Heart right ventricle (tissue), 16 donors: ENCODE results near the gene PPT2. TPM values are rescaled to one million over a fixed set of nuclear protein-coding genes. Genes with fewer than 3 reads are reported as not detected.

Source experiments
- ATAC-seq, 8 donors: fragments of 200-7000 bp; cut with Tn5 transposase; one replicate each; pipeline ENCODE4 v1.9.1; 2020; ENCODE audit warnings: mild to moderate bottlenecking in 8 of 8, moderate library complexity in 8 of 8, moderate number of reproducible peaks in 1 of 8
- DNase-seq, 2 donors: peaks; one replicate each; pipeline ENCODE4 v3.0.0-alpha.2; 2020
- H3K27ac ChIP-seq, 10 donors: fragments of 200-600 bp; sonication (generic) in 2 of 10; one replicate each; pipeline versions ENCODE4 v1.5.0 to v1.8.0; 2020 to 2022; ENCODE audit warnings: mild to moderate bottlenecking in 3 of 10
- H3K27me3 ChIP-seq, 7 donors: fragments of 200-600 bp; one replicate each; pipeline ENCODE4 v1.8.0; 2021 to 2022; ENCODE audit warnings: mild to moderate bottlenecking in 2 of 7
- H3K36me3 ChIP-seq, 9 donors: fragments of 200-600 bp; sonication (generic) in 1 of 9; one replicate each; pipeline versions ENCODE4 v1.5.0 to v1.8.0; 2020 to 2022; ENCODE audit warnings: mild to moderate bottlenecking in 2 of 9
- H3K4me1 ChIP-seq, 9 donors: fragments of 200-600 bp; sonication (generic) in 1 of 9; one replicate each; pipeline versions ENCODE4 v1.5.0 to v1.8.0; 2020 to 2022; ENCODE audit warnings: mild to moderate bottlenecking in 4 of 9
- H3K4me3 ChIP-seq, 10 donors: fragments of 200-600 bp; sonication (generic) in 2 of 10; one replicate each; pipeline versions ENCODE4 v1.5.0 to v1.8.0; 2020 to 2022; ENCODE audit warnings: mild to moderate bottlenecking in 7 of 10, moderate library complexity in 2 of 10
- H3K9me3 ChIP-seq, 11 donors: fragments of 200-600 bp in 10 of 11; sonication (generic) in 2 of 11; one replicate each; pipeline versions ENCODE4 v1.5.0 to v1.8.0; 2013 to 2022; ENCODE audit warnings: mild to moderate bottlenecking in 2 of 11, control low read depth in 1 of 11, moderate library complexity in 1 of 11
- WGBS, 2 donors: extraction: QIAGEN DNeasy Blood & Tissue Kit; methylation state at CpG; one replicate each; pipeline ENCODE4 v1.1.7; 2013; ENCODE audit warnings: inconsistent platforms in 1 of 2; 5-methylcytosine and 5-hydroxymethylcytosine counted together
- intact Hi-C, 10 donors: fragments of 100-400 bp; cut with DNase I; formaldehyde crosslinking; loops; one replicate each; pipeline versions ENCODE4 v1.11.1 to v1.14.2; 2022
- polyA plus RNA-seq, 2 donors: library from polyadenylated mRNA; stranded (reverse); fragments of 200-250 nt; gene quantifications; one replicate each; pipeline ENCODE4 v1.2.3, GENCODE V29; 2013
- total RNA-seq, 10 donors: library from RNA; stranded (reverse); fragmentation: NEBNext Ultra II Directional in 3 of 10; extraction: Animal tissue kit (Norgen Biotek cat#: 25700) in 3 of 10; gene quantifications; one replicate each; pipeline versions ENCODE4 v1.2.1 to v1.2.4, GENCODE V29; 2021 to 2023
- TF ChIP-seq, protein P1 (sequence below), 9 donors: fragments of 200-600 bp; sonication (generic) in 2 of 9; IDR thresholded peaks; one replicate each; pipeline versions ENCODE4 v1.5.0 to v1.8.0; 2021 to 2022; ENCODE audit warnings: antibody characterized with exemption in 9 of 9, mild to moderate bottlenecking in 5 of 9, moderate library complexity in 1 of 9
- donor health status: Arrhythmogenic right ventricular cardiomyopathy.
- donor health status: ischemic (EF 13 %, LVEDD 7.1; RV severe dilation, severe dysfunction).
- donor health status: healthy with polysubstance abuse.
- donor health status: DM: no; HTN: yes; CAD: no.
- donor health status: DM: no; HTN: no; CAD: no.
- donor health status: ischemic (EF 25% LVEDD 6.9; RV normal size, moderate dysfunction).
- donor health status: ischemic (EF 25% LVEDD 5.7; RV mildly dilated, moderate dysfunction).
- donor health status: healthy.
- donor health status: DM: yes; HTN: yes; CAD: no.
- donor health status: Ischemic cardiomyopathy.
- donor health status: ischemic (EF 35%, LVEDD 5.7; RV mildly dilated, moderate dysfunction).
- donor health status: nonischemic (EF 11% LVEDD 7.7; RV severe dilation, severe dysfunction).
- donor health status: DM: yes; HTN: yes; CAD: no.
- donor health status: PGD.
- donor health status: ischemic (EF 29% LVEDD 5.4; RV normal size, mild dysfunction).
- donor health status: nonischemic (EF 23%, LVEDD 6.1; RV moderate dilation, normal function).

Gene PPT2
- total and polyA plus RNA-seq, 12 donors = 16.8 to 31.8 (median 22.2) TPM

GRCh38 chr6:32171234-32171633 is 17.3 kb downstream of the PPT2 start:
- no peak overlapping the region for H3K27ac ChIP-seq
- H3K4me3 ChIP-seq = no peak overlapping the region
- intact Hi-C loops = loop anchor here in 4 of 10 donors (10.0 kb wide), 2 partner anchors 46 to 1034 kb away; partner anchors contain the start of genes ATF6B (in 3 of the 4), HSD17B8 (in 1 of the 4), RING1 (in 1 of the 4) and RXRB (in 1 of the 4)
- WGBS, 2 donors = 94 to 95% methylated on average over 6 of the region's 6 CpGs
- peaks cover 0 to 29% (median 12%) of the 10 kb centered on the region in 9 donors for H3K4me1 ChIP-seq
- no peak for DNase-seq
- peaks cover 0 to 51% (median 17%) of the 10 kb centered on the region in 9 donors for H3K36me3 ChIP-seq
- TF ChIP-seq, protein P1, sequence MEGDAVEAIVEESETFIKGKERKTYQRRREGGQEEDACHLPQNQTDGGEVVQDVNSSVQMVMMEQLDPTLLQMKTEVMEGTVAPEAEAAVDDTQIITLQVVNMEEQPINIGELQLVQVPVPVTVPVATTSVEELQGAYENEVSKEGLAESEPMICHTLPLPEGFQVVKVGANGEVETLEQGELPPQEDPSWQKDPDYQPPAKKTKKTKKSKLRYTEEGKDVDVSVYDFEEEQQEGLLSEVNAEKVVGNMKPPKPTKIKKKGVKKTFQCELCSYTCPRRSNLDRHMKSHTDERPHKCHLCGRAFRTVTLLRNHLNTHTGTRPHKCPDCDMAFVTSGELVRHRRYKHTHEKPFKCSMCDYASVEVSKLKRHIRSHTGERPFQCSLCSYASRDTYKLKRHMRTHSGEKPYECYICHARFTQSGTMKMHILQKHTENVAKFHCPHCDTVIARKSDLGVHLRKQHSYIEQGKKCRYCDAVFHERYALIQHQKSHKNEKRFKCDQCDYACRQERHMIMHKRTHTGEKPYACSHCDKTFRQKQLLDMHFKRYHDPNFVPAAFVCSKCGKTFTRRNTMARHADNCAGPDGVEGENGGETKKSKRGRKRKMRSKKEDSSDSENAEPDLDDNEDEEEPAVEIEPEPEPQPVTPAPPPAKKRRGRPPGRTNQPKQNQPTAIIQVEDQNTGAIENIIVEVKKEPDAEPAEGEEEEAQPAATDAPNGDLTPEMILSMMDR (IDR thresholded peaks at IDR 0.05) = no peak
- H3K27me3 ChIP-seq = no peaks in the 10 kb centered on the region
- H3K9me3 ChIP-seq = no peaks in the 10 kb centered on the region
- no peak for ATAC-seq

GRCh38 chr6:32173051-32173727 is 19.2 kb downstream of the PPT2 start:
- H3K36me3 ChIP-seq = peaks cover 0 to 31% (median 11%) of the 10 kb centered on the region in 9 donors
- no peak for DNase-seq
- H3K27me3 ChIP-seq = no peaks in the 10 kb centered on the region
- TF ChIP-seq, protein P1 (IDR thresholded peaks at IDR 0.05) = no peak
- WGBS, 2 donors = 78 to 82% methylated on average over 4 of the region's 4 CpGs
- intact Hi-C loops = loop anchor here in 4 of 10 donors (10.0 kb wide), 2 partner anchors 48 to 1032 kb away; partner anchors contain the start of genes ATF6B (in 3 of the 4), HSD17B8 (in 1 of the 4), RING1 (in 1 of the 4) and RXRB (in 1 of the 4)
- no peaks in the 10 kb centered on the region for H3K9me3 ChIP-seq
- H3K27ac ChIP-seq = peak overlapping the region in 1 of 10 donors; percentile 6
- no peak overlapping the region for H3K4me3 ChIP-seq
- peaks cover 0 to 43% (median 23%) of the 10 kb centered on the region in 9 donors for H3K4me1 ChIP-seq
- no peak for ATAC-seq

- TF ChIP-seq, protein P1 (IDR thresholded peaks at IDR 0.05) = no peak
- H3K4me3 ChIP-seq = peak overlapping the region in 2 of 10 donors; percentile 67 to 90
- H3K27ac ChIP-seq = no peak overlapping the region
- ATAC-seq (no peak), DNase-seq (no peak)
- H3K9me3 ChIP-seq = no peaks in the 10 kb centered on the region
- peaks cover 0 to 19% (median 5%) of the 10 kb centered on the region in 9 donors for H3K36me3 ChIP-seq
- peaks cover 2 to 52% (median 32%) of the 10 kb centered on the region in 9 donors for H3K4me1 ChIP-seq
- H3K27me3 ChIP-seq = no peaks in the 10 kb centered on the region
- 75 to 94% methylated on average over 1 of the region's 1 CpG for WGBS, 2 donors
- intact Hi-C loops = loop anchor here in 4 of 10 donors (10.0 kb wide), 2 partner anchors 50 to 1030 kb away; partner anchors contain the start of genes ATF6B (in 3 of the 4), HSD17B8 (in 1 of the 4), RING1 (in 1 of the 4) and RXRB (in 1 of the 4)
Measured at GRCh38 chr6:32174416-32174815, 20.5 kb downstream of the PPT2 start.

GRCh38 chr6:32175322-32175710 is 21.4 kb downstream of the PPT2 start:
- Histone ChIP-seq H3K9me3 (no peaks in the 10 kb centered on the region), H3K27me3 (no peaks in the 10 kb centered on the region), H3K4me3 (peak overlapping the region; percentile 63 to 93 (median 86)), H3K36me3 (peaks cover 0 to 19% (median 5%) of the 10 kb centered on the region in 9 donors), H3K27ac (peak overlapping the region; percentile 70 to 98 (median 94)), H3K4me1 (peaks cover 8 to 61% (median 40%) of the 10 kb centered on the region in 9 donors)
- TF ChIP-seq, protein P1 (IDR thresholded peaks at IDR 0.05) = no peak
- DNase-seq (no peak), ATAC-seq (no peak)
- intact Hi-C loops = loop anchor here in 4 of 10 donors (10.0 kb wide), 2 partner anchors 51 to 1029 kb away; partner anchors contain the start of genes ATF6B (in 3 of the 4), HSD17B8 (in 1 of the 4), RING1 (in 1 of the 4) and RXRB (in 1 of the 4)
- WGBS, 2 donors = 4 to 9% methylated on average over 2 of the region's 2 CpGs
